GM10266 (cell line): Measurements from ENCODE around the gene KCNMB3.
"Not testable (repeated sequence)": the region's sequence is repeated elsewhere in the genome, so short reads cannot be mapped to it uniquely, and the experiment has no call there.

Source experiments
- DNase-seq: peaks from one replicate; pipeline ENCODE4 v3.0.0; 2012; ENCODE audit errors: extremely low spot score
- TF ChIP-seq, protein P1 (sequence below): IDR thresholded peaks from 2 replicates; pipeline ENCODE4 v1.5.1; 2012; ENCODE audit warnings: mild to moderate bottlenecking, low read depth; ENCODE audit not compliant: control insufficient read depth, insufficient read depth; ENCODE audit errors: missing control alignments

The KCNMB3 gene

DNA sequence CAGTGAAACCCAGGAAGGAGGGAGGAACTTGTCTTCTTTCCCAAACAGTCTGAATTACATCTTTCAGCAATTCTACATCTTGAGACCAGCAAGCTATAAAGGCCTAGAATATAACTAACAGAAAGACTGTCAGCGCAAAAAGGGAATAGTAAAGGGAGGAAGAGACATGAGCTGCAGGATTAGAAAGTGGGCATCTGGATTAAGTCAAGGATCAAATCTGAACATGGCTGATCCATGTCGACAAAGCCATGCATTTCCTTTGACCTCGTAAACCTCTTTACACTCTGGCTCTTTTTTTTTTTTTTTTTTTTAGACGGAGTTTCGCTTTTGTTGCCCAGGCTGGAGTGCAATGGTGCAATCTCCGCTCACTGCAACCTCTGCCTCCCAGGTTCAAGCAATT lies 35.4 kb upstream of the KCNMB3 start:
- no peak for DNase-seq
- TF ChIP-seq, protein P1, sequence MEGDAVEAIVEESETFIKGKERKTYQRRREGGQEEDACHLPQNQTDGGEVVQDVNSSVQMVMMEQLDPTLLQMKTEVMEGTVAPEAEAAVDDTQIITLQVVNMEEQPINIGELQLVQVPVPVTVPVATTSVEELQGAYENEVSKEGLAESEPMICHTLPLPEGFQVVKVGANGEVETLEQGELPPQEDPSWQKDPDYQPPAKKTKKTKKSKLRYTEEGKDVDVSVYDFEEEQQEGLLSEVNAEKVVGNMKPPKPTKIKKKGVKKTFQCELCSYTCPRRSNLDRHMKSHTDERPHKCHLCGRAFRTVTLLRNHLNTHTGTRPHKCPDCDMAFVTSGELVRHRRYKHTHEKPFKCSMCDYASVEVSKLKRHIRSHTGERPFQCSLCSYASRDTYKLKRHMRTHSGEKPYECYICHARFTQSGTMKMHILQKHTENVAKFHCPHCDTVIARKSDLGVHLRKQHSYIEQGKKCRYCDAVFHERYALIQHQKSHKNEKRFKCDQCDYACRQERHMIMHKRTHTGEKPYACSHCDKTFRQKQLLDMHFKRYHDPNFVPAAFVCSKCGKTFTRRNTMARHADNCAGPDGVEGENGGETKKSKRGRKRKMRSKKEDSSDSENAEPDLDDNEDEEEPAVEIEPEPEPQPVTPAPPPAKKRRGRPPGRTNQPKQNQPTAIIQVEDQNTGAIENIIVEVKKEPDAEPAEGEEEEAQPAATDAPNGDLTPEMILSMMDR = no peak

DNA sequence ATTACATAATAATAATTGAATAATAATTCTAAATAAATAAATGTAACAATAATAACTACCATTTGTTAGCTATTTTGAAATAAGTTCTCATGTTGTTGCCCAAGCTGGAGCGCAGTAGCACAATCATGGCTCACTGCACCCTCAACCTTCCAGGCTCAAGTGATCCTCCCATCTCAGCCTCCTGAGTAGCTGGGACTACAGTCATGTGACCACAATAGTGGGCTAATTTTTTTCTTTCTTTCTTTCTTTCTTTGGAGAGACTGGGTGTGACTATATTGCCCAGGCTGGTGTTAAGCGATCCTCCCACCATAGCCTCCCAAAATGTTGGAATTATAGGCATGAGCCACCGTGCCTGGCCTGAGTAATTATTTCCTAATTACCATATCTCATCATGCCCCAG lies 30.9 kb upstream of the KCNMB3 start:
- no peak for DNase-seq
- TF ChIP-seq, protein P1 = no peak

- TF ChIP-seq, protein P1 = no peak
- DNase-seq = no peak
Observed at GRCh38 chr3:179279837-179280236, 28.9 kb upstream of the KCNMB3 start.

GRCh38 chr3:179278932-179279693 lies 28.2 kb upstream of the KCNMB3 start:
- DNase-seq = no peak
- TF ChIP-seq, protein P1 = no peak

DNA sequence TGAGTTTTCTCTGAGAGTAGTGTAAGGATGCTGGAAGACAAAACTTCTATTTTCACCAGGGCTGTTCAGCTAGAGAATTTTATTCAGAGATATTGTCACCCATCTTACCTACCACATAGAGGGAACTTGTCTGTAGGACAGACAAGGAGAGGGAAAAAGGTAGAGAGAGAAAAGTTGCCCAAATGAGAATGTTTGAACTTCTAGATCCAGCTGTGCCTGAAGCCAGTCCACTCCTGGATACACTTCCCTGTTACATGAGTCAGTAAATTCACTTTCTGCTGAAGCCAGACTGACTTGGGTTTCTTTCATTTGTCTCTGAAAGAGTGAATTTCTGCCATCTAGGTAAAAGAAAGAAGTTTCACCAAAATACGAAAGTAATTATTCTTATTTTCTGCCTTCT lies 27.2 kb upstream of the KCNMB3 start:
- DNase-seq = no peak
- TF ChIP-seq, protein P1 = no peak

DNA sequence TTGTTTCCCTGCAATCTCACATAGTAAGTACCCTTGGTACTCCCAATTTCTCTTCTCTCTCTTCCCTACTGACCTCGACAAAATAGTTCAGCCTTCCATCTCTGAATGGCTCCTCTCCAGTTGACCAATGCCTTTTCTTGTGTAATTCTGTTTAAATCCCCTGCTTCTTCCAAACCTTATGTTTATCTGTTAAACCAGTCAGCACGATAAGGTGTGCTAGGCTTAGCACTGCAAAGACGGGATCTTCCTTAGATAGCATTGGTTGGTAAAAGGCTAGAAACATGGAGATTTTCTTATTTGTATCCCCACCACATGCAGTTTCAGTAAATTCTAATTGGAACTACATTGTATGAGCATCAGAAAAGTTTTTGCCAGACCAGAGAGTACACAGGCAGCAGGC lies 25.8 kb upstream of the KCNMB3 start:
- TF ChIP-seq, protein P1 = no peak
- DNase-seq = no peak

- TF ChIP-seq, protein P1 = no peak
- no peak for DNase-seq
Observed at GRCh38 chr3:179276001-179276400, 25.1 kb upstream of the KCNMB3 start.

DNA sequence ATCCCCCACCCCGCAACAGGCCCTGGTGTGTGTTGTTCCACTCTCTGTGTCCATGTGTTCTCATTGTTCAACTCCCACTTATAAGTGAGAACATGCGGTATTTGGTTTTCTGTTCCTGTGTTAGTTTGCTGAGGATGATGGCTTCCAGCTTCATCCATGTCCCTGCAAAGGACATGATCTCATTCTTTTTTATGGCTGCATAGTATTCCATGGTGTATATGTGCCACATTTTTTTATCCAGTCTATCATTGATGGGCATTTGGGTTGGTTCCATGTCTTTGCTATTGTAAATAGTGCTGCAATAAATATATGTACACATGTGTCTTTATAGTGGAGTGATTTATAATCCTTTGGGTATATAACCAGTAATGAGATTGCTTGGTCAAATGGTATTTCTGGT lies 23.5 kb upstream of the KCNMB3 start:
- not testable (repeated sequence) for DNase-seq
